T-helper 2 cell treated with Interferon-gamma antibody and Interleukin-4, amounts not matched to agents 100 ng/mL and 5 ng/mL, for 36 hours (primary cell): ENCODE results near the gene SKI. TPM values are rescaled to one million over a fixed set of nuclear protein-coding genes. Genes with fewer than 3 reads are reported as not detected.
"Not testable (repeated sequence)": the region's sequence is repeated elsewhere in the genome, so short reads cannot be mapped to it uniquely, and the experiment has no call there.

Experiments used
- intact Hi-C: fragments of 100-400 bp; cut with micrococcal nuclease; formaldehyde crosslinking; loops from one replicate; pipeline ENCODE4 v1.15.1; 2023
- total RNA-seq: library from RNA; stranded (reverse); gene quantifications from 2 replicates; pipeline ENCODE4 v1.2.3, GENCODE V29; 2022

Gene SKI
- total RNA-seq, 1 donor from 2014 or later, result 61.6 TPM

- intact Hi-C loops, result no loop called here
Observed at GRCh38 chr1:2330519-2331199, 102.5 kb downstream of the SKI start.

- intact Hi-C loops, result no loop called here
Observed at GRCh38 chr1:2331200-2331544, 103.1 kb downstream of the SKI start.

- intact Hi-C loops, result not testable (repeated sequence)
Observed at GRCh38 chr1:2331580-2331979, 103.5 kb downstream of the SKI start.

- intact Hi-C loops, result no loop called here
Observed at GRCh38 chr1:2334366-2334765, 106.2 kb downstream of the SKI start.

- intact Hi-C loops, result no loop called here
Observed at GRCh38 chr1:2334883-2335534, 106.9 kb downstream of the SKI start.

- intact Hi-C loops, result no loop called here
Observed at GRCh38 chr1:2335721-2336455, 107.8 kb downstream of the SKI start.

- intact Hi-C loops, result no loop called here
Observed at GRCh38 chr1:2336499-2336898, 108.4 kb downstream of the SKI start.

GRCh38 chr1:2337081-2337480, 109.0 kb downstream of the SKI start:
- intact Hi-C loops, result no loop called here

GRCh38 chr1:2337501-2337900, 109.4 kb downstream of the SKI start:
- intact Hi-C loops, result no loop called here

GRCh38 chr1:2339206-2340085, 111.3 kb downstream of the SKI start:
- intact Hi-C loops, result no loop called here

GRCh38 chr1:2340086-2340917, 112.2 kb downstream of the SKI start:
- intact Hi-C loops, result no loop called here

GRCh38 chr1:2340918-2341254, 112.8 kb downstream of the SKI start:
- intact Hi-C loops, result no loop called here

- intact Hi-C loops, result no loop called here
Observed at GRCh38 chr1:2341706-2342383, 113.7 kb downstream of the SKI start.

- intact Hi-C loops, result no loop called here
Observed at GRCh38 chr1:2342384-2343022, 114.4 kb downstream of the SKI start.

- intact Hi-C loops, result no loop called here
Observed at GRCh38 chr1:2343023-2343935, 115.2 kb downstream of the SKI start.

GRCh38 chr1:2344121-2344681, 116.1 kb downstream of the SKI start:
- intact Hi-C loops, result no loop called here

- intact Hi-C loops, result no loop called here
Observed at GRCh38 chr1:2344744-2345296, 116.7 kb downstream of the SKI start.
